ENCODE measurements around the gene DCST1.

The DCST1 gene

GRCh38 chr1:155061381-155062150, 27.9 kb downstream of the DCST1 start:
- no peak for TF ChIP-seq Cebpa-rat (IDR thresholded peaks at IDR 0.05)
- Histone ChIP-seq H3K9ac (no peak overlapping the region), H4K20me1 (peaks cover 42% of the 10 kb centered on the region), H3K9me3 (no peaks in the 10 kb centered on the region), H3K27me3 (no peaks in the 10 kb centered on the region), H3K4me1 (peaks cover 45% of the 10 kb centered on the region), H3K4me2 (peak overlapping the region; percentile 92), H3K36me3 (peaks cover 54% of the 10 kb centered on the region), H3K4me3 (peak overlapping the region; percentile 92), H3K27ac (no peak overlapping the region)

GRCh38 chr1:155062151-155062686, 28.6 kb downstream of the DCST1 start:
- peaks cover 52% of the 10 kb centered on the region for H3K4me1 ChIP-seq
- peaks cover 48% of the 10 kb centered on the region for H4K20me1 ChIP-seq
- no peaks in the 10 kb centered on the region for H3K9me3 ChIP-seq
- H3K27me3 ChIP-seq, result no peaks in the 10 kb centered on the region
- H3K4me3 ChIP-seq, result peak overlapping the region; percentile 92
- TF ChIP-seq Cebpa-rat (IDR thresholded peaks at IDR 0.05), result no peak
- peak overlapping the region; percentile 92 for H3K4me2 ChIP-seq
- peaks cover 54% of the 10 kb centered on the region for H3K36me3 ChIP-seq
- no peak overlapping the region for H3K9ac ChIP-seq
- no peak overlapping the region for H3K27ac ChIP-seq

- H3K9me3 ChIP-seq, result no peaks in the 10 kb centered on the region
- H3K4me3 ChIP-seq, result peak overlapping the region; percentile 92
- H4K20me1 ChIP-seq, result peaks cover 50% of the 10 kb centered on the region
- H3K36me3 ChIP-seq, result peaks cover 54% of the 10 kb centered on the region
- H3K4me1 ChIP-seq, result peaks cover 58% of the 10 kb centered on the region
- H3K27ac ChIP-seq, result no peak overlapping the region
- H3K27me3 ChIP-seq, result no peaks in the 10 kb centered on the region
- peak overlapping the region; percentile 87 for H3K9ac ChIP-seq
- TF ChIP-seq Cebpa-rat (IDR thresholded peaks at IDR 0.05), result no peak
- peak overlapping the region; percentile 92 for H3K4me2 ChIP-seq
These were observed 29.2 kb downstream of the DCST1 start for GRCh38 chr1:155062702-155063411.

DNA sequence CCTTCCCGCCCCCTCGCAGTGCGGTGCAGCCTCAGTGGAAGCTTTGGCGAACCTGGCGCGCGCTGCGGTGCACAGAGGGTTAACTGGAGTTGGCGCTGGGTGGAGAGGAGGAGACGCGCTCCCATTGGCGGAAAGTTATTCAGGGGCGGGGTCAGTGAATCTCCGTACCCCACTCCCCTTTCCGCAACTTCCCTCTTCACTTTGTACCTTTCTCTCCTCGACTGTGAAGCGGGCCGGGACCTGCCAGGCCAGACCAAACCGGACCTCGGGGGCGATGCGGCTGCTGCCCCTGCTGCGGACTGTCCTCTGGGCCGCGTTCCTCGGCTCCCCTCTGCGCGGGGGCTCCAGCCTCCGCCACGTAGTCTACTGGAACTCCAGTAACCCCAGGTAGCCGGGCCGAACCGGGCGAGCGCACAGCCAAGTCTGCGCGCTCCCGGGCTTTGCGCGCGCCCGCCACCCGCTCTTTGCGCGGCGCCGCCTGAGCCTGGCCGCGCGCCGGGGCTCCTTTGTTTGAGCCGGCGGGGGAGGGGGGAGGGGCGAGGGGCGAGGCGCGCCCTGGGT, 30.0 kb downstream of the DCST1 start, which contains the start of gene EFNA4:
TSS of gene EFNA4 (plus strand) at position 191 of the 561 bp plus-strand sequence. CDS start at position 275, 84 bp downstream.
- H4K20me1 ChIP-seq, result peaks cover 50% of the 10 kb centered on the region
- no peak for TF ChIP-seq Cebpa-rat (IDR thresholded peaks at IDR 0.05)

GRCh38 chr1:155064111-155064831, 30.6 kb downstream of the DCST1 start:
- Histone ChIP-seq H3K9me3 (no peaks in the 10 kb centered on the region), H3K4me1 (peaks cover 72% of the 10 kb centered on the region), H3K27ac (peak overlapping the region; percentile 89), H3K27me3 (no peaks in the 10 kb centered on the region), H3K9ac (peak overlapping the region; percentile 87), H3K4me2 (peak overlapping the region; percentile 92), H4K20me1 (peaks cover 50% of the 10 kb centered on the region), H3K4me3 (peak overlapping the region; percentile 92), H3K36me3 (peaks cover 54% of the 10 kb centered on the region)
- TF ChIP-seq Cebpa-rat (IDR thresholded peaks at IDR 0.05), result no peak

More for the DNA sequence above, 30.0 kb downstream of the DCST1 start, which contains the start of gene EFNA4:
- Histone ChIP-seq H3K4me1 (peaks cover 66% of the 10 kb centered on the region), H3K27ac (peak within 1 kb of the TSS; percentile 89), H3K36me3 (peaks cover 54% of the 10 kb centered on the region), H3K4me2 (peak within 1 kb of the TSS; percentile 92), H3K9me3 (no peaks in the 10 kb centered on the region), H3K4me3 (peak within 1 kb of the TSS; percentile 92), H3K9ac (peak within 1 kb of the TSS; percentile 87), H3K27me3 (no peaks in the 10 kb centered on the region)

DNA sequence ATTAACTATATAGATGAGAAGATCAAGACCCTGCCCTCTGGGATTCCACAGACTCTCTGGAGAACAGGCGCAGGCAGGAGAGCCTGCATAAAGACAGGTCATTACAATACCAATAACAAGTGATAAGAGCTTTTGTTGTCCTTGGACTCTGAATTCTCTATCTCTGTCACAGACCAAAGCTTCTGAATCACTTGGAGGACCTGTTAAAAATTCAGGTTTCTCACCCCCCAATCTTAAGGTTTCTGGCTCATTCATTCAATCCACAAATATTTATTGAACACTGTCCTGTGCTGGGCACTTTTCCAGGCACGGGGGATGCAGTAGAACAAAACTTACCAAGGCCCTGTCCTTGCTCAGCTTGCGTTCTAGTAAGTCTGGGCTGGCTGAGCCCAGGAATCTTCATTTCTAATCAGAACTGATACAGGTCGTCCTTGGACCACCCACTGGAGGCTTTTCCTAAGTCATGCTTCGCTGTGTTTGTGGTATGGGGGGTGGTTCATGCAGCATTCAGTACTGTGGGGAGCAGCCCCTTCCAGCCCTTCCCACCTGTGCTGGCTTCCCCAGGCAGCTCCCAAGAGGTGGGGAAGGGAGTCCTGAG, 31.3 kb downstream of the DCST1 start:
- H3K4me3 ChIP-seq, result peak overlapping the region; percentile 92
- no peaks in the 10 kb centered on the region for H3K27me3 ChIP-seq
- H3K4me2 ChIP-seq, result peak overlapping the region; percentile 92
- H3K36me3 ChIP-seq, result peaks cover 49% of the 10 kb centered on the region
- peaks cover 50% of the 10 kb centered on the region for H4K20me1 ChIP-seq
- H3K9me3 ChIP-seq, result no peaks in the 10 kb centered on the region
- peak overlapping the region; percentile 87 for H3K9ac ChIP-seq
- no peak for TF ChIP-seq Cebpa-rat (IDR thresholded peaks at IDR 0.05)
- no peak overlapping the region for H3K27ac ChIP-seq
- peaks cover 79% of the 10 kb centered on the region for H3K4me1 ChIP-seq

DNA sequence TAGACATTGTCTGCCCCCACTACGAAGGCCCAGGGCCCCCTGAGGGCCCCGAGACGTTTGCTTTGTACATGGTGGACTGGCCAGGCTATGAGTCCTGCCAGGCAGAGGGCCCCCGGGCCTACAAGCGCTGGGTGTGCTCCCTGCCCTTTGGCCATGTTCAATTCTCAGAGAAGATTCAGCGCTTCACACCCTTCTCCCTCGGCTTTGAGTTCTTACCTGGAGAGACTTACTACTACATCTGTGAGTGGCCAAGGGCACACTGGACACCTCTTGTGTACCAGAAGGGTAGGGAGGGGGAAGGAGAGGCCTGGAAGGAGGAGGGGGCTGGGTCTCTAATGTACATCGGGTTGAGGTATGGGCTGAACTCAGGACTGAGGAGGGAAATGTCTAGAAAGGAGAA, 33.2 kb downstream of the DCST1 start:
- H3K9ac ChIP-seq, result peak overlapping the region; percentile 65
- peak overlapping the region; percentile 3; the same call in 1 of the 2 replicates for H3K4me3 ChIP-seq
- H3K9me3 ChIP-seq, result no peaks in the 10 kb centered on the region
- peak overlapping the region; percentile 100 for H3K4me2 ChIP-seq
- TF ChIP-seq Cebpa-rat (IDR thresholded peaks at IDR 0.05), result no peak
- H3K27me3 ChIP-seq, result no peaks in the 10 kb centered on the region
- H3K4me1 ChIP-seq, result peaks cover 90% of the 10 kb centered on the region
- peak overlapping the region; percentile 58 for H3K27ac ChIP-seq
- H3K36me3 ChIP-seq, result peaks cover 36% of the 10 kb centered on the region
- H4K20me1 ChIP-seq, result peaks cover 37% of the 10 kb centered on the region

GRCh38 chr1:155068599-155068998, 35.0 kb downstream of the DCST1 start:
- Histone ChIP-seq H3K27ac (peak overlapping the region; percentile 93), H3K4me1 (peaks cover 95% of the 10 kb centered on the region), H3K4me2 (peak overlapping the region; percentile 100), H3K27me3 (no peaks in the 10 kb centered on the region), H3K9me3 (no peaks in the 10 kb centered on the region), H4K20me1 (peaks cover 32% of the 10 kb centered on the region), H3K36me3 (peaks cover 36% of the 10 kb centered on the region), H3K4me3 (no peak overlapping the region), H3K9ac (peak overlapping the region; percentile 77; the same call in 1 of the 2 replicates)
- TF ChIP-seq Cebpa-rat (IDR thresholded peaks at IDR 0.05), result no peak
